ENCODE results near the gene ARHGAP31.

- no peak for TF ChIP-seq CTCF (IDR thresholded peaks at IDR 0.05)
- TF ChIP-seq POLR2A (IDR thresholded peaks at IDR 0.05), result no peak
Observed at GRCh38 chr3:119293105-119293870, 895 bp upstream of the ARHGAP31 start.
